Panc1 (cell line): ENCODE measurements around the gene HEATR9. TPM values are rescaled to one million over a fixed set of nuclear protein-coding genes. Genes with fewer than 3 reads are reported as not detected.

Source experiments
- ATAC-seq: fragments of 200-7000 bp; cut with Tn5 transposase; 2 replicates; pipeline ENCODE4 v1.9.1; 2020; ENCODE audit warnings: mild to moderate bottlenecking, moderate library complexity
- BruUV-seq: library from RNA; stranded (reverse); fragments of 400-500 nt; replicated peaks from 2 replicates; lab custom pipeline; 2021; lab: Mats Ljungman, UMichigan
- CTCF ChIA-PET: fragments of 300-600 bp; sonication (Branson Sonifier 250); formaldehyde crosslinking; loops from one replicate; lab custom pipeline; 2022; ENCODE audit warnings: antibody characterized with exemption; lab: Charles Lee
- POLR2A ChIA-PET: fragments of 300-600 bp; sonication (Branson Sonifier 250); formaldehyde crosslinking; loops from one replicate; lab custom pipeline; 2022; ENCODE audit warnings: antibody characterized with exemption; lab: Charles Lee
- DNase-seq: peaks from one replicate; pipeline ENCODE4 v3.0.0-alpha.2; 2010; ENCODE audit warnings: low read depth, low spot score
- H3K27ac ChIP-seq: 2 replicates; pipeline ENCODE4 v1.5.1; 2011; ENCODE audit warnings: mild to moderate bottlenecking, low read length, inconsistent platforms
- H3K27me3 ChIP-seq: fragments of 200-500 bp; sonication (Bioruptor generic); 2 replicates; pipeline ENCODE4 v1.6.0; 2014; ENCODE audit warnings: low read length, inconsistent platforms; ENCODE audit not compliant: control insufficient read depth, insufficient read depth
- H3K36me3 ChIP-seq: fragments of 200-500 bp; sonication (Bioruptor generic); 2 replicates; pipeline ENCODE4 v1.5.1; 2014; ENCODE audit warnings: inconsistent platforms, mild to moderate bottlenecking, low read length, moderate library complexity; ENCODE audit not compliant: control insufficient read depth, insufficient read depth
- H3K4me1 ChIP-seq: 2 replicates; pipeline ENCODE4 v1.5.1; 2011; ENCODE audit warnings: inconsistent platforms, mild to moderate bottlenecking, low read length, moderate library complexity; ENCODE audit not compliant: control insufficient read depth, insufficient read depth
- H3K4me3 ChIP-seq, 2 experiments: 2 replicates each; pipeline ENCODE4 v1.5.1; 2011 to 2012; ENCODE audit warnings: low read depth in 2 of 2, low read length in 2 of 2, mild to moderate bottlenecking in 2 of 2, inconsistent platforms in 1 of 2, moderate library complexity in 1 of 2
- H3K9me3 ChIP-seq: fragments of 200-500 bp; sonication (Bioruptor generic); 2 replicates; pipeline ENCODE4 v1.5.1; 2014; ENCODE audit warnings: low read depth, mild to moderate bottlenecking, inconsistent platforms, low read length, moderate library complexity; ENCODE audit not compliant: control insufficient read depth, insufficient read depth
- POLR2AphosphoS5 ChIP-seq: IDR thresholded peaks from 2 replicates; pipeline ENCODE4 v1.6.1; 2012; ENCODE audit warnings: mild to moderate bottlenecking, low read depth, low read length, moderate library complexity
- SIN3A ChIP-seq: IDR thresholded peaks from 2 replicates; pipeline ENCODE4 v1.6.1; 2012; ENCODE audit warnings: low read depth, mild to moderate bottlenecking, low read length, moderate library complexity, borderline replicate concordance; ENCODE audit not compliant: insufficient read depth
- TCF7L2 ChIP-seq: IDR thresholded peaks from 2 replicates; pipeline ENCODE4 v1.6.1; 2011; ENCODE audit warnings: mild to moderate bottlenecking, low read depth, low read length, inconsistent platforms
- in situ Hi-C: cut with HindIII; loops from 2 replicates; pipeline ENCODE4 v1.10.0; 2016; ENCODE audit warnings: low sequenced_read_pairs, low pct_unique_long_range_greater_than_20kb
- intact Hi-C: fragments of 100-400 bp; cut with micrococcal nuclease; formaldehyde crosslinking; loops from one replicate; pipeline ENCODE4 v1.10.0; 2022; ENCODE audit not compliant: unreplicated experiment
- total RNA-seq: library from RNA; stranded (reverse); gene quantifications from one replicate; pipeline ENCODE4 v1.2.1, GENCODE V29; 2021; ENCODE audit not compliant: unreplicated experiment
- TF ChIP-seq, protein P1 (sequence below), 2 experiments: IDR thresholded peaks; 2 replicates each; pipeline ENCODE4 v1.6.1; 2011 to 2012; ENCODE audit warnings: low read depth in 2 of 2, control low read depth in 1 of 2, low read length in 1 of 2, mild to moderate bottlenecking in 1 of 2, moderate library complexity in 1 of 2; ENCODE audit not compliant: insufficient read depth in 1 of 2
- TF ChIP-seq, protein P2 (sequence below): fragments of 450-650 bp; IDR thresholded peaks from 2 replicates; pipeline ENCODE4 v1.5.1; 2017; ENCODE audit warnings: mild to moderate bottlenecking

Gene HEATR9
- total RNA-seq, 1 experiment from 2014 or later, result not detected

- Histone ChIP-seq H3K4me3 (no peak overlapping the region), H3K9me3 (no peaks in the 10 kb centered on the region), H3K27me3 (no peaks in the 10 kb centered on the region), H3K4me1 (no peaks in the 10 kb centered on the region), H3K27ac (no peak overlapping the region), H3K36me3 (no peaks in the 10 kb centered on the region)
- BruUV-seq, result no TSS peak
- in situ Hi-C loops, result no loop called here
- no peak for ATAC-seq
- intact Hi-C loops, result no loop called here
- ChIA-PET CTCF (no interaction called here), POLR2A (no interaction called here)
- DNase-seq, result no peak
- TF ChIP-seq TCF7L2 (no peak), POLR2AphosphoS5 (no peak), SIN3A (no peak)
- TF ChIP-seq, protein P1, sequence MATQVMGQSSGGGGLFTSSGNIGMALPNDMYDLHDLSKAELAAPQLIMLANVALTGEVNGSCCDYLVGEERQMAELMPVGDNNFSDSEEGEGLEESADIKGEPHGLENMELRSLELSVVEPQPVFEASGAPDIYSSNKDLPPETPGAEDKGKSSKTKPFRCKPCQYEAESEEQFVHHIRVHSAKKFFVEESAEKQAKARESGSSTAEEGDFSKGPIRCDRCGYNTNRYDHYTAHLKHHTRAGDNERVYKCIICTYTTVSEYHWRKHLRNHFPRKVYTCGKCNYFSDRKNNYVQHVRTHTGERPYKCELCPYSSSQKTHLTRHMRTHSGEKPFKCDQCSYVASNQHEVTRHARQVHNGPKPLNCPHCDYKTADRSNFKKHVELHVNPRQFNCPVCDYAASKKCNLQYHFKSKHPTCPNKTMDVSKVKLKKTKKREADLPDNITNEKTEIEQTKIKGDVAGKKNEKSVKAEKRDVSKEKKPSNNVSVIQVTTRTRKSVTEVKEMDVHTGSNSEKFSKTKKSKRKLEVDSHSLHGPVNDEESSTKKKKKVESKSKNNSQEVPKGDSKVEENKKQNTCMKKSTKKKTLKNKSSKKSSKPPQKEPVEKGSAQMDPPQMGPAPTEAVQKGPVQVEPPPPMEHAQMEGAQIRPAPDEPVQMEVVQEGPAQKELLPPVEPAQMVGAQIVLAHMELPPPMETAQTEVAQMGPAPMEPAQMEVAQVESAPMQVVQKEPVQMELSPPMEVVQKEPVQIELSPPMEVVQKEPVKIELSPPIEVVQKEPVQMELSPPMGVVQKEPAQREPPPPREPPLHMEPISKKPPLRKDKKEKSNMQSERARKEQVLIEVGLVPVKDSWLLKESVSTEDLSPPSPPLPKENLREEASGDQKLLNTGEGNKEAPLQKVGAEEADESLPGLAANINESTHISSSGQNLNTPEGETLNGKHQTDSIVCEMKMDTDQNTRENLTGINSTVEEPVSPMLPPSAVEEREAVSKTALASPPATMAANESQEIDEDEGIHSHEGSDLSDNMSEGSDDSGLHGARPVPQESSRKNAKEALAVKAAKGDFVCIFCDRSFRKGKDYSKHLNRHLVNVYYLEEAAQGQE (IDR thresholded peaks at IDR 0.05; ENCODE audit: insufficient read depth in 1 of 2, low read depth in 2 of 2, low read length in 1 of 2), result no peak
- TF ChIP-seq, protein P2, sequence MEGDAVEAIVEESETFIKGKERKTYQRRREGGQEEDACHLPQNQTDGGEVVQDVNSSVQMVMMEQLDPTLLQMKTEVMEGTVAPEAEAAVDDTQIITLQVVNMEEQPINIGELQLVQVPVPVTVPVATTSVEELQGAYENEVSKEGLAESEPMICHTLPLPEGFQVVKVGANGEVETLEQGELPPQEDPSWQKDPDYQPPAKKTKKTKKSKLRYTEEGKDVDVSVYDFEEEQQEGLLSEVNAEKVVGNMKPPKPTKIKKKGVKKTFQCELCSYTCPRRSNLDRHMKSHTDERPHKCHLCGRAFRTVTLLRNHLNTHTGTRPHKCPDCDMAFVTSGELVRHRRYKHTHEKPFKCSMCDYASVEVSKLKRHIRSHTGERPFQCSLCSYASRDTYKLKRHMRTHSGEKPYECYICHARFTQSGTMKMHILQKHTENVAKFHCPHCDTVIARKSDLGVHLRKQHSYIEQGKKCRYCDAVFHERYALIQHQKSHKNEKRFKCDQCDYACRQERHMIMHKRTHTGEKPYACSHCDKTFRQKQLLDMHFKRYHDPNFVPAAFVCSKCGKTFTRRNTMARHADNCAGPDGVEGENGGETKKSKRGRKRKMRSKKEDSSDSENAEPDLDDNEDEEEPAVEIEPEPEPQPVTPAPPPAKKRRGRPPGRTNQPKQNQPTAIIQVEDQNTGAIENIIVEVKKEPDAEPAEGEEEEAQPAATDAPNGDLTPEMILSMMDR, result no peak
Observed at GRCh38 chr17:35913609-35914008, 44.9 kb upstream of the HEATR9 start.

DNA sequence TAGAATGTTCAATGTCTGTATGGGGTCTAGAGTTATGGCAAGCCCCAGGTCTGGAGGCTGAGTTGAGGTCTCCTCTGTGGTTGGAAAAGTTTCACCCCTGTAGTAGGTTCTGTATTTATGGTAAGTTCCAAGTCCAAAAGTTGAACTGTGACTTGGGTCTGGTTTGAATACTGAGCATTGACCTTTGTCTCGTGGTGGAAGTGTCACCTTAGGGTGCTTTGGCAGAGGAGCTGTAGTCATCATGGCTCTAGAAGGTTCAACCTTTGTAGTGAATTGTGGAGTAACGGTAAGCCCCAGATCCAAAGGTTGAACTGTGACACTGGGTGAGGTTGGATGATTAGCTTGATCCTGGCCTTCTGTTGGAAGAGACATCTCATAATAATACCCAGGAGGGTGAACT lies 44.3 kb upstream of the HEATR9 start:
- Histone ChIP-seq H3K4me3 (no peak overlapping the region), H3K27ac (no peak overlapping the region), H3K27me3 (no peaks in the 10 kb centered on the region), H3K4me1 (no peaks in the 10 kb centered on the region), H3K9me3 (no peaks in the 10 kb centered on the region), H3K36me3 (no peaks in the 10 kb centered on the region)
- DNase-seq (no peak), ATAC-seq (no peak)
- no TSS peak for BruUV-seq
- TF ChIP-seq, protein P2, result no peak
- TF ChIP-seq, protein P1 (IDR thresholded peaks at IDR 0.05; ENCODE audit: insufficient read depth in 1 of 2, low read depth in 2 of 2, low read length in 1 of 2), result no peak
- TF ChIP-seq POLR2AphosphoS5 (no peak), SIN3A (no peak), TCF7L2 (no peak)
- intact Hi-C loops (no loop called here), in situ Hi-C loops (no loop called here)
- POLR2A ChIA-PET, result no interaction called here
- CTCF ChIA-PET, result no interaction called here
